HepG2 (cell line): ENCODE data around the gene RPS27L. TPM values are rescaled to one million over a fixed set of nuclear protein-coding genes. Genes with fewer than 3 reads are reported as not detected.

ENCODE experiments used
- EEA1 ChIP-seq: sonication (generic); formaldehyde crosslinking; IDR thresholded peaks from 2 replicates; pipeline ENCODE4 v1.5.1; 2020; ENCODE audit warnings: mild to moderate bottlenecking, missing genetic modification reagents, borderline replicate concordance
- ELF3 ChIP-seq: IDR thresholded peaks from 2 replicates; pipeline ENCODE4 v1.6.1; 2016; ENCODE audit warnings: missing genetic modification reagents, missing compliant biosample characterization
- ETV5 ChIP-seq: IDR thresholded peaks from 2 replicates; pipeline ENCODE4 v1.6.1; 2018; ENCODE audit warnings: missing biosample characterization, missing genetic modification reagents, inconsistent platforms, borderline replicate concordance
- ETV6 ChIP-seq: sonication (generic); formaldehyde crosslinking; conservative IDR thresholded peaks from 2 replicates; pipeline ENCODE4 v1.4.0; 2020; ENCODE audit warnings: missing genetic modification reagents
- FOXO1 ChIP-seq: sonication (generic); formaldehyde crosslinking; IDR thresholded peaks from 2 replicates; pipeline ENCODE4 v1.4.0; 2020; ENCODE audit warnings: missing genetic modification reagents
- GATAD2A ChIP-seq: IDR thresholded peaks from 2 replicates; pipeline ENCODE4 v1.6.1; 2016
- GFI1 ChIP-seq: sonication (generic); formaldehyde crosslinking; IDR thresholded peaks from 2 replicates; pipeline ENCODE4 v1.5.0; 2020; ENCODE audit warnings: missing genetic modification reagents, mild to moderate bottlenecking, borderline replicate concordance
- HMGA1 ChIP-seq: sonication (generic); formaldehyde crosslinking; conservative IDR thresholded peaks from 2 replicates; pipeline ENCODE4 v1.4.0; 2020; ENCODE audit warnings: missing genetic modification reagents
- KDM4B ChIP-seq: sonication (generic); formaldehyde crosslinking; IDR thresholded peaks from 2 replicates; pipeline ENCODE4 v1.4.0; 2020; ENCODE audit warnings: missing genetic modification reagents
- MED1 ChIP-seq: sonication (generic); formaldehyde crosslinking; IDR thresholded peaks from 2 replicates; pipeline ENCODE4 v1.4.0; 2020; ENCODE audit warnings: missing genetic modification reagents
- NFE2L2 ChIP-seq: fragments of 150-350 bp; IDR thresholded peaks from 2 replicates; pipeline ENCODE4 v1.6.1; 2014; ENCODE audit warnings: low read length
- PHF8 ChIP-seq: sonication (generic); formaldehyde crosslinking; IDR thresholded peaks from 2 replicates; pipeline ENCODE4 v1.5.0; 2020; ENCODE audit warnings: missing genetic modification reagents
- SMARCC2 ChIP-seq: fragments of 450-650 bp; IDR thresholded peaks from 2 replicates; pipeline ENCODE4 v1.6.1; 2017; ENCODE audit warnings: antibody characterized with exemption, mild to moderate bottlenecking
- SYNCRIP ChIP-seq: fragments of 200-400 bp; formaldehyde crosslinking; IDR thresholded peaks from 2 replicates; pipeline ENCODE4 v1.6.1; 2018; ENCODE audit warnings: mild to moderate bottlenecking, low read depth, low read length; ENCODE audit not compliant: insufficient read depth
- TP53 ChIP-seq: sonication (generic); formaldehyde crosslinking; conservative IDR thresholded peaks from 2 replicates; pipeline ENCODE4 v1.4.0; 2020; ENCODE audit warnings: missing genetic modification reagents
- ZFY ChIP-seq: sonication (generic); formaldehyde crosslinking; IDR thresholded peaks from 2 replicates; pipeline ENCODE4 v1.4.0; 2020; ENCODE audit warnings: missing genetic modification reagents
- ZFYVE20 ChIP-seq: sonication (generic); formaldehyde crosslinking; IDR thresholded peaks from 2 replicates; pipeline ENCODE4 v1.8.0; 2023; ENCODE audit warnings: low read depth, mild to moderate bottlenecking, moderate library complexity, missing genetic modification reagents, borderline replicate concordance
- ZIK1 ChIP-seq: sonication (generic); formaldehyde crosslinking; IDR thresholded peaks from 2 replicates; pipeline ENCODE4 v1.5.0; 2020; ENCODE audit warnings: mild to moderate bottlenecking, low read depth, missing genetic modification reagents, borderline replicate concordance
- ZMYM3 ChIP-seq: sonication (generic); formaldehyde crosslinking; IDR thresholded peaks from 2 replicates; pipeline ENCODE4 v1.5.1; 2020; ENCODE audit warnings: mild to moderate bottlenecking, missing genetic modification reagents
- ZMYM4 ChIP-seq: sonication (generic); formaldehyde crosslinking; IDR thresholded peaks from 2 replicates; pipeline ENCODE4 v1.8.1; 2023; ENCODE audit warnings: mild to moderate bottlenecking, missing genetic modification reagents
- ZNF24 ChIP-seq: fragments of 450-650 bp; IDR thresholded peaks from 2 replicates; pipeline ENCODE4 v1.6.1; 2017; ENCODE audit warnings: antibody characterized with exemption, mild to moderate bottlenecking
- ZNF382 ChIP-seq: sonication (generic); formaldehyde crosslinking; IDR thresholded peaks from 2 replicates; pipeline ENCODE4 v1.5.0; 2020; ENCODE audit warnings: missing genetic modification reagents, mild to moderate bottlenecking, borderline replicate concordance
- ZNF430 ChIP-seq: sonication (generic); formaldehyde crosslinking; IDR thresholded peaks from 2 replicates; pipeline ENCODE4 v1.9.0; 2021; ENCODE audit warnings: mild to moderate bottlenecking, missing genetic modification reagents
- polyA plus RNA-seq, 8 experiments: library from polyadenylated mRNA; depleted of rRNA in 3 of 8; stranded (reverse) in 7 of 8; unstranded in 1 of 8; fragments of >200 nt; fragmentation: Illumina TruSeq in 4 of 8; extraction: Trizol in 4 of 8; gene quantifications; 2 replicates each; pipeline versions ENCODE4 v1.2.1 to v1.2.3, GENCODE V29; 2011 to 2016; ENCODE audit warnings: low read depth in 4 of 8, missing spikeins in 1 of 8, mixed read lengths in 1 of 8; ENCODE audit not compliant: insufficient read depth in 1 of 8
- total RNA-seq, 5 experiments: library from RNA; depleted of rRNA; stranded (reverse); fragments of >200 nt; fragmentation: Illumina TruSeq; extraction: Trizol; gene quantifications; 2 replicates each; pipeline ENCODE4 v1.2.3, GENCODE V29; 2016; ENCODE audit warnings: low read depth in 1 of 5
- TF ChIP-seq, protein P1 (sequence below): IDR thresholded peaks from 2 replicates; pipeline ENCODE4 v1.6.1; 2016
- TF ChIP-seq, protein P2 (sequence below): sonication (generic); formaldehyde crosslinking; IDR thresholded peaks from 2 replicates; pipeline ENCODE4 v1.4.0; 2020; ENCODE audit warnings: mild to moderate bottlenecking, missing genetic modification reagents
- TF ChIP-seq, protein P3 (sequence below): sonication (generic); formaldehyde crosslinking; conservative IDR thresholded peaks from 2 replicates; pipeline ENCODE4 v1.4.0; 2020; ENCODE audit warnings: missing genetic modification reagents
- TF ChIP-seq, protein P4 (sequence below): sonication (generic); formaldehyde crosslinking; IDR thresholded peaks from 2 replicates; pipeline ENCODE4 v1.5.1; 2020; ENCODE audit warnings: missing genetic modification reagents, mild to moderate bottlenecking, borderline replicate concordance

Gene RPS27L
- total and polyA plus RNA-seq, 2 of the 13 experiments (the other 11 are each of a cell fraction or from before 2014, with no cell fraction given): 231 to 433 TPM

GRCh38 chr15:63157118-63157843, at the start of gene RPS27L (continued):
- TF ChIP-seq ZIK1 (CRISPR knock-in tag): no peak; the same call in 1 of the 2 replicates
- TF ChIP-seq ELF3 (CRISPR knock-in tag): peak; percentile 95
- TF ChIP-seq ZNF430 (CRISPR knock-in tag): peak; percentile 66; the same call in 1 of the 2 replicates
- TF ChIP-seq NFE2L2: no peak
- peak; percentile 59; the same call in 1 of the 2 replicates for TF ChIP-seq EEA1 (CRISPR knock-in tag)
- TF ChIP-seq, protein P1, sequence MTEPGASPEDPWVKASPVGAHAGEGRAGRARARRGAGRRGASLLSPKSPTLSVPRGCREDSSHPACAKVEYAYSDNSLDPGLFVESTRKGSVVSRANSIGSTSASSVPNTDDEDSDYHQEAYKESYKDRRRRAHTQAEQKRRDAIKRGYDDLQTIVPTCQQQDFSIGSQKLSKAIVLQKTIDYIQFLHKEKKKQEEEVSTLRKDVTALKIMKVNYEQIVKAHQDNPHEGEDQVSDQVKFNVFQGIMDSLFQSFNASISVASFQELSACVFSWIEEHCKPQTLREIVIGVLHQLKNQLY: peak; percentile 31; the same call in 1 of the 2 replicates
- TF ChIP-seq GATAD2A: peak; percentile 61
- TF ChIP-seq ZFYVE20 (CRISPR knock-in tag): 0 out of 2 replicates have a peak, but pooled peaks have one; percentile 58
- peak; percentile 86 for TF ChIP-seq ZMYM4 (CRISPR knock-in tag)
- TF ChIP-seq ZNF24: no peak
- TF ChIP-seq ZFY: peak; percentile 95
- peak; percentile 65; the same call in 1 of the 2 replicates for TF ChIP-seq FOXO1 (CRISPR knock-in tag)
- peak; percentile 53; the same call in 1 of the 2 replicates for TF ChIP-seq ZMYM3 (CRISPR knock-in tag)
- peak; percentile 72; the same call in 1 of the 2 replicates for TF ChIP-seq ETV5 (CRISPR knock-in tag)
- TF ChIP-seq, protein P2, sequence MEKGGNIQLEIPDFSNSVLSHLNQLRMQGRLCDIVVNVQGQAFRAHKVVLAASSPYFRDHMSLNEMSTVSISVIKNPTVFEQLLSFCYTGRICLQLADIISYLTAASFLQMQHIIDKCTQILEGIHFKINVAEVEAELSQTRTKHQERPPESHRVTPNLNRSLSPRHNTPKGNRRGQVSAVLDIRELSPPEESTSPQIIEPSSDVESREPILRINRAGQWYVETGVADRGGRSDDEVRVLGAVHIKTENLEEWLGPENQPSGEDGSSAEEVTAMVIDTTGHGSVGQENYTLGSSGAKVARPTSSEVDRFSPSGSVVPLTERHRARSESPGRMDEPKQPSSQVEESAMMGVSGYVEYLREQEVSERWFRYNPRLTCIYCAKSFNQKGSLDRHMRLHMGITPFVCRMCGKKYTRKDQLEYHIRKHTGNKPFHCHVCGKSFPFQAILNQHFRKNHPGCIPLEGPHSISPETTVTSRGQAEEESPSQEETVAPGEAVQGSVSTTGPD (CRISPR knock-in tag): 0 out of 2 replicates have a peak, but pooled peaks have one; percentile 19
- TF ChIP-seq, protein P3, sequence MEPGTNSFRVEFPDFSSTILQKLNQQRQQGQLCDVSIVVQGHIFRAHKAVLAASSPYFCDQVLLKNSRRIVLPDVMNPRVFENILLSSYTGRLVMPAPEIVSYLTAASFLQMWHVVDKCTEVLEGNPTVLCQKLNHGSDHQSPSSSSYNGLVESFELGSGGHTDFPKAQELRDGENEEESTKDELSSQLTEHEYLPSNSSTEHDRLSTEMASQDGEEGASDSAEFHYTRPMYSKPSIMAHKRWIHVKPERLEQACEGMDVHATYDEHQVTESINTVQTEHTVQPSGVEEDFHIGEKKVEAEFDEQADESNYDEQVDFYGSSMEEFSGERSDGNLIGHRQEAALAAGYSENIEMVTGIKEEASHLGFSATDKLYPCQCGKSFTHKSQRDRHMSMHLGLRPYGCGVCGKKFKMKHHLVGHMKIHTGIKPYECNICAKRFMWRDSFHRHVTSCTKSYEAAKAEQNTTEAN (CRISPR knock-in tag): 0 out of 2 replicates have a peak, but pooled peaks have one; percentile 60
- TF ChIP-seq TP53 (CRISPR knock-in tag): peak; percentile 100
- TF ChIP-seq ZNF382 (CRISPR knock-in tag): no peak
- no peak for TF ChIP-seq SYNCRIP
- 0 out of 2 replicates have a peak, but pooled peaks have one; percentile 19 for TF ChIP-seq KDM4B (CRISPR knock-in tag)
- TF ChIP-seq ETV6 (CRISPR knock-in tag): peak; percentile 27; the same call in 1 of the 2 replicates
- peak; percentile 94 for TF ChIP-seq PHF8 (CRISPR knock-in tag)
- no peak for TF ChIP-seq HMGA1 (CRISPR knock-in tag)
- no peak for TF ChIP-seq GFI1
- TF ChIP-seq, protein P4, sequence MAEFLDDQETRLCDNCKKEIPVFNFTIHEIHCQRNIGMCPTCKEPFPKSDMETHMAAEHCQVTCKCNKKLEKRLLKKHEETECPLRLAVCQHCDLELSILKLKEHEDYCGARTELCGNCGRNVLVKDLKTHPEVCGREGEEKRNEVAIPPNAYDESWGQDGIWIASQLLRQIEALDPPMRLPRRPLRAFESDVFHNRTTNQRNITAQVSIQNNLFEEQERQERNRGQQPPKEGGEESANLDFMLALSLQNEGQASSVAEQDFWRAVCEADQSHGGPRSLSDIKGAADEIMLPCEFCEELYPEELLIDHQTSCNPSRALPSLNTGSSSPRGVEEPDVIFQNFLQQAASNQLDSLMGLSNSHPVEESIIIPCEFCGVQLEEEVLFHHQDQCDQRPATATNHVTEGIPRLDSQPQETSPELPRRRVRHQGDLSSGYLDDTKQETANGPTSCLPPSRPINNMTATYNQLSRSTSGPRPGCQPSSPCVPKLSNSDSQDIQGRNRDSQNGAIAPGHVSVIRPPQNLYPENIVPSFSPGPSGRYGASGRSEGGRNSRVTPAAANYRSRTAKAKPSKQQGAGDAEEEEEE (CRISPR knock-in tag): no peak
- no peak for TF ChIP-seq SMARCC2
- peak; percentile 85 for TF ChIP-seq MED1 (CRISPR knock-in tag)
